ENCODE results near the gene ITM2B. TPM values are rescaled to one million over a fixed set of nuclear protein-coding genes. Genes with fewer than 3 reads are reported as not detected.

ITM2B gene
- total RNA-seq, 2 donors from 2014 or later = 425 to 605 TPM

- intact Hi-C loops (cut with DNase I) = no loop called here
- no peak for DNase-seq (ENCODE audit: low spot score)
Observed at GRCh38 chr13:48294653-48295052, 61.6 kb downstream of the ITM2B start.

GRCh38 chr13:48295271-48295670 lies 62.3 kb downstream of the ITM2B start:
- intact Hi-C loops (cut with DNase I) = no loop called here
- DNase-seq (ENCODE audit: low spot score) = no peak

DNA sequence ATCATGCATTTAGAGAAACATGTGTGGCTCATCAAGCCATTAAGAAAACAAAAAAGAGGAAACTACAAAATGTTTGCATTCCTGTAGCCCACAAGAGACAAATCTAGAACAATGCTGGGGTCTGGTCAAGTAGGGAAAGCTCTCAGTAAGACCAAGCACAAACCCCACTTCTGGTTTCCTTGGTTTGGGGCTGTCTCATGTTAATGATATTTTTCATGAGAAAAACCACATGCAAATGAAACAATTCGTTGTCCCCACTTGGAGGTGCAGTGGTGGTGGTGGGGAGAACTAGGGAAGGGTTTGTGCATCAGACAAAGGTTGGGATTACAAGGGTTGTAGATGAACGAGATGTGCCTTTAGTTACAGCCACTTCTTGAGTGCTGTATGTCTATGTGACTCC lies 63.5 kb downstream of the ITM2B start:
- intact Hi-C loops (cut with DNase I) = no loop called here
- no peak for DNase-seq (ENCODE audit: low spot score)

GRCh38 chr13:48297131-48297786 lies 64.3 kb downstream of the ITM2B start:
- intact Hi-C loops (cut with DNase I) = no loop called here
- DNase-seq (ENCODE audit: low spot score) = no peak

GRCh38 chr13:48299591-48299990 lies 66.6 kb downstream of the ITM2B start:
- DNase-seq (ENCODE audit: low spot score) = no peak
- intact Hi-C loops (cut with DNase I) = no loop called here

GRCh38 chr13:48302871-48303358 lies 69.9 kb downstream of the ITM2B start:
- intact Hi-C loops (cut with DNase I) = loop anchor here in 1 of 2 donors (10.0 kb wide), 2 partner anchors 68 to 178 kb away; partner anchors contain the start of gene ITM2B
- DNase-seq (ENCODE audit: low spot score) = no peak

- DNase-seq (ENCODE audit: low spot score) = peak; percentile 98
- intact Hi-C loops (cut with DNase I) = loop anchor here in 1 of 2 donors (10.0 kb wide), 2 partner anchors 69 to 179 kb away; partner anchors contain the start of gene ITM2B
Observed at GRCh38 chr13:48303359-48304142, 70.5 kb downstream of the ITM2B start, which contains the start of gene RB1. TSS of gene RB1 (plus strand) at chr13:48303751. CDS start at chr13:48303913, 162 bp downstream.

GRCh38 chr13:48304143-48304876 lies 71.3 kb downstream of the ITM2B start:
- intact Hi-C loops (cut with DNase I) = loop anchor here in 1 of 2 donors (10.0 kb wide), 2 partner anchors 70 to 180 kb away; partner anchors contain the start of gene ITM2B
- peak; percentile 81 for DNase-seq (ENCODE audit: low spot score)

DNA sequence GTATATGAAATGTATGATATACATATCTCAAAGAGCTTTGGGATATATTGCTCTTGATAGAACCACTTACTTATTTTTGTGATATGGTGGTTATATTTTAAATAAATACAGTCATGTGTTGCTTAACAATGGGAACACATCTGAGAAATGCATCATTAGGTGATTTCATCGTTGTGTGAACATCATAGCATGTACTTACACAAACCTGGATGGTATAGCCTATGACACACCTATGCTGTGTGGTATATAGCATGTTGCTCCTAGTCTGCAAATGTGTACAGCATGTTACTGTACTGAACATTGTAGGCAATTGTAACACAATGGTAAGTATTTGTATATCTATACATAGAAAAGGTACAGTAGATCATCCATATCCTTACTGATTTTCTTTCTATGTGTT lies 78.2 kb downstream of the ITM2B start:
- intact Hi-C loops (cut with DNase I) = no loop called here
- DNase-seq (ENCODE audit: low spot score) = no peak

- no peak for DNase-seq (ENCODE audit: low spot score)
- intact Hi-C loops (cut with DNase I) = no loop called here
Observed at GRCh38 chr13:48315969-48316650, 83.1 kb downstream of the ITM2B start.

DNA sequence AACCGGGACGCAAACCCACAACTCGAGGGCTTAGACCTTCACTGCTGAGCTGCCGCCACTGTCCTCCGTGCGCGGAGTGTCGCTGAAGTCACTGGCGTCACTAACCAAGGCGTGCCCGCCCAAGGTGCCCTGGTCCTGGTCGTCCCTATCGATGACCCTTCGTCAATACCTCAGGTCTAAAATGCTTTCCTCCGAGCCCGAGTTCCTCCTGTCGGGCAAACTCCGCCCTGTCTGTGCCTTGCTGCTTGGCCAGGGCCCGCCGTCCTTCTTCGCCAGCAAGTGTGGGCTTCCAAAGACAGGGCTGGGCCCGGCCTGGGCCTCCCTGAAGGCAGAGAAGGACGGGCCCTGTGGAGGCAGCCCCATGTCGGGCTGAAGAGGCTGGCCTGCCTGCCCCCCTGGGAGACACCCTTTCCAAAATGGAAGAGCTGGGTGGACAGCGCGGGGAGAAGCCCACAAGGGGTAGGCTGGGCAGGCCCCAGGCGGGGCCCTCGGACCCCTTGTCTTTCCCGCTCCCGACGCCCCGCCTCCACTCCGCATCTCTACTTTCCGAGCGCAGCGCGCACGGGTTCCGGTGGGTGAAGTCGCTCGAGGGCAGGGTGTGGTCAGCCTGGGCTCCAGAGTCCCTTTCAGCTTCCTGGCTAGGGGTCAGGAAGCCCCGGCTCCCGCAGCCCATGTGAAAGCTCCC lies 84.0 kb downstream of the ITM2B start:
- intact Hi-C loops (cut with DNase I) = no loop called here
- no peak for DNase-seq (ENCODE audit: low spot score)

GRCh38 chr13:48317511-48318376 lies 84.7 kb downstream of the ITM2B start:
- intact Hi-C loops (cut with DNase I) = no loop called here
- no peak for DNase-seq (ENCODE audit: low spot score)

GRCh38 chr13:48318377-48318811 lies 85.4 kb downstream of the ITM2B start:
- peak; percentile 85 for DNase-seq (ENCODE audit: low spot score)

DNA sequence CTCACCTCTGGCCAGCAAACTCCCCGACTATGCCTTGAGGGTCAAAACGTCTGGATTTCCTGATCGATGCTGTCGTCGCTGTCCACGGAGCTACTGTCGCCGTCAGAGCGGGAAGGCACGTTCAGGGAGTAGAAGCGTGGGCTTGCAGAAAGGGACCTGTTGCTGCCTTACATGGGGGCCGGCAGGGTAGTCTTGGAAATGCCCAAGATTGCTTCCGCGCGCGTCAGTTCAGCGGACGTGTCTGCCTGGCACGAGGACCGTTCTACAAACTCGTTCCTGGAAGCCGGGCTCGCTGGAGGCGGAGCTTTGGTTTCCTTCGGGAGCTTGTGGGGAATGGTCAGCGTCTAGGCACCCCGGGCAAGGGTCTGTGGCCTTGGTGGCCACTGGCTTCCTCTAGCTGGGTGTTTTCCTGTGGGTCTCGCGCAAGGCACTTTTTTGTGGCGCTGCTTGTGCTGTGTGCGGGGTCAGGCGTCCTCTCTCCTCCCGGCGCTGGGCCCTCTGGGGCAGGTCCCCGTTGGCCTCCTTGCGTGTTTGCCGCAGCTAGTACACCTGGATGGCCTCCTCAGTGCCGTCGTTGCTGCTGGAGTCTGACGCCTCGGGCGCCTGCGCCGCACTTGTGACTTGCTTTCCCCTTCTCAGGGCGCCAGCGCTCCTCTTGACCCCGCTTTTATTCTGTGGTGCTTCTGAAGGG lies 86.0 kb downstream of the ITM2B start:
- intact Hi-C loops (cut with DNase I) = no loop called here
- DNase-seq (ENCODE audit: low spot score) = peak; percentile 84

More at GRCh38 chr13:48318377-48318811, 85.4 kb downstream of the ITM2B start:
- intact Hi-C loops (cut with DNase I) = no loop called here
